Measurements from ENCODE around the gene KLF3.

The KLF3 gene

GRCh38 chr4:38674258-38675144 is 10.5 kb downstream of the KLF3 start:
- no peak for DNase-seq (ENCODE audit: low spot score)

- DNase-seq (ENCODE audit: low spot score) = peak; percentile 59
These were observed 11.4 kb downstream of the KLF3 start for GRCh38 chr4:38675146-38676121.

- DNase-seq (ENCODE audit: low spot score) = no peak
These were observed 13.0 kb downstream of the KLF3 start for GRCh38 chr4:38676986-38677385.

GRCh38 chr4:38677441-38677840 is 13.4 kb downstream of the KLF3 start:
- DNase-seq (ENCODE audit: low spot score) = no peak

GRCh38 chr4:38678078-38678477 is 14.1 kb downstream of the KLF3 start:
- peak; percentile 81 for DNase-seq (ENCODE audit: low spot score)

GRCh38 chr4:38679921-38680320 is 15.9 kb downstream of the KLF3 start:
- no peak for DNase-seq (ENCODE audit: low spot score)

GRCh38 chr4:38681281-38681991 is 17.4 kb downstream of the KLF3 start:
- no peak for DNase-seq (ENCODE audit: low spot score)

GRCh38 chr4:38682336-38682735 is 18.3 kb downstream of the KLF3 start:
- DNase-seq (ENCODE audit: low spot score) = no peak

- no peak for DNase-seq (ENCODE audit: low spot score)
These were observed 19.3 kb downstream of the KLF3 start for GRCh38 chr4:38683276-38683675.

- DNase-seq (ENCODE audit: low spot score) = no peak
These were observed 20.3 kb downstream of the KLF3 start for GRCh38 chr4:38684271-38684670.

GRCh38 chr4:38684951-38685844 is 21.2 kb downstream of the KLF3 start:
- no peak for DNase-seq (ENCODE audit: low spot score)

- DNase-seq (ENCODE audit: low spot score) = peak; percentile 45
These were observed 22.7 kb downstream of the KLF3 start for GRCh38 chr4:38686682-38687081.

GRCh38 chr4:38687571-38688011 is 23.6 kb downstream of the KLF3 start:
- no peak for DNase-seq (ENCODE audit: low spot score)

- DNase-seq (ENCODE audit: low spot score) = no peak
These were observed 24.8 kb downstream of the KLF3 start for GRCh38 chr4:38688676-38689355.

- peak; percentile 53 for DNase-seq (ENCODE audit: low spot score)
These were observed 27.4 kb downstream of the KLF3 start for GRCh38 chr4:38691251-38692008.

GRCh38 chr4:38692421-38692820 is 28.4 kb downstream of the KLF3 start:
- DNase-seq (ENCODE audit: low spot score) = no peak

- DNase-seq (ENCODE audit: low spot score) = no peak
These were observed 29.6 kb downstream of the KLF3 start for GRCh38 chr4:38693569-38693968.

- DNase-seq (ENCODE audit: low spot score) = no peak
These were observed 30.3 kb downstream of the KLF3 start for GRCh38 chr4:38694330-38694729.

- DNase-seq (ENCODE audit: low spot score) = no peak
These were observed 31.8 kb downstream of the KLF3 start for GRCh38 chr4:38695809-38696208.

- DNase-seq (ENCODE audit: low spot score) = no peak
These were observed 32.7 kb downstream of the KLF3 start for GRCh38 chr4:38696697-38697096.

Measured in AG20443 (cell line).